Thyroid gland (tissue), 4 donors: ENCODE data around the gene ATP6V0D1. TPM values are rescaled to one million over a fixed set of nuclear protein-coding genes. Genes with fewer than 3 reads are reported as not detected.

Source experiments
- DNase-seq, 2 donors: peaks; one replicate each; pipeline ENCODE4 v3.0.0-alpha.2; 2019
- H3K27ac ChIP-seq, 3 donors: fragments of 200-600 bp; sonication (generic); 1 replicate in 2 of 3; 2 replicates in 1 of 3; pipeline ENCODE4 v1.5.1; 2016 to 2019; ENCODE audit warnings: mild to moderate bottlenecking in 1 of 3, moderate library complexity in 1 of 3
- H3K27me3 ChIP-seq: fragments of 200-600 bp; sonication (generic); one replicate; pipeline ENCODE4 v1.5.1; 2019
- H3K36me3 ChIP-seq, 2 donors: fragments of 200-600 bp; sonication (generic); one replicate each; pipeline ENCODE4 v1.5.1; 2016 to 2019
- H3K4me1 ChIP-seq, 2 donors: fragments of 200-600 bp; sonication (generic); one replicate each; pipeline ENCODE4 v1.5.1; 2017 to 2019
- H3K4me3 ChIP-seq, 3 donors: fragments of 200-600 bp; sonication (generic); replicated peaks in 1 of 3; 1 replicate in 2 of 3; 2 replicates in 1 of 3; pipeline ENCODE4 v1.5.1; 2016; ENCODE audit warnings: mild to moderate bottlenecking in 1 of 3
- H3K9me3 ChIP-seq: fragments of 200-600 bp; sonication (generic); one replicate; pipeline ENCODE4 v1.5.1; 2017
- POLR2A ChIP-seq, 2 donors: fragments of 450-650 bp; IDR thresholded peaks; one replicate each; pipeline ENCODE4 v1.6.1; 2017; ENCODE audit warnings: antibody characterized with exemption in 2 of 2, mild to moderate bottlenecking in 2 of 2, moderate library complexity in 1 of 2
- WGBS, 2 donors: methylation state at CpG; one replicate each; pipeline ENCODE4 v1.1.5; 2017; 5-methylcytosine and 5-hydroxymethylcytosine counted together
- intact Hi-C: fragments of 100-400 bp; cut with DNase I; formaldehyde crosslinking; loops from one replicate; pipeline ENCODE4 v1.15.1; 2023
- total RNA-seq, 4 donors: library from RNA; depleted of rRNA; stranded (reverse); fragments of >200 nt; gene quantifications; one replicate each; pipeline ENCODE4 v1.2.3, GENCODE V29; 2016
- TF ChIP-seq, protein P1 (sequence below), 6 experiments: fragments of 200-600 bp in 3 of 6; fragments of 450-650 bp in 3 of 6; sonication (generic) in 3 of 6; IDR thresholded peaks; one replicate each; pipeline ENCODE4 v1.5.1; 2016 to 2019; ENCODE audit warnings: antibody characterized with exemption in 6 of 6, mild to moderate bottlenecking in 2 of 6, inconsistent platforms in 1 of 6, moderate library complexity in 1 of 6

Gene ATP6V0D1
- total RNA-seq, 4 donors from 2014 or later = 110 to 238 (median 142) TPM

- H3K9me3 ChIP-seq = no peaks in the 10 kb centered on the region
- TF ChIP-seq, protein P1, sequence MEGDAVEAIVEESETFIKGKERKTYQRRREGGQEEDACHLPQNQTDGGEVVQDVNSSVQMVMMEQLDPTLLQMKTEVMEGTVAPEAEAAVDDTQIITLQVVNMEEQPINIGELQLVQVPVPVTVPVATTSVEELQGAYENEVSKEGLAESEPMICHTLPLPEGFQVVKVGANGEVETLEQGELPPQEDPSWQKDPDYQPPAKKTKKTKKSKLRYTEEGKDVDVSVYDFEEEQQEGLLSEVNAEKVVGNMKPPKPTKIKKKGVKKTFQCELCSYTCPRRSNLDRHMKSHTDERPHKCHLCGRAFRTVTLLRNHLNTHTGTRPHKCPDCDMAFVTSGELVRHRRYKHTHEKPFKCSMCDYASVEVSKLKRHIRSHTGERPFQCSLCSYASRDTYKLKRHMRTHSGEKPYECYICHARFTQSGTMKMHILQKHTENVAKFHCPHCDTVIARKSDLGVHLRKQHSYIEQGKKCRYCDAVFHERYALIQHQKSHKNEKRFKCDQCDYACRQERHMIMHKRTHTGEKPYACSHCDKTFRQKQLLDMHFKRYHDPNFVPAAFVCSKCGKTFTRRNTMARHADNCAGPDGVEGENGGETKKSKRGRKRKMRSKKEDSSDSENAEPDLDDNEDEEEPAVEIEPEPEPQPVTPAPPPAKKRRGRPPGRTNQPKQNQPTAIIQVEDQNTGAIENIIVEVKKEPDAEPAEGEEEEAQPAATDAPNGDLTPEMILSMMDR (IDR thresholded peaks at IDR 0.05) = peak in 3 of 6 experiments; percentile 14 to 33 (median 33)
- no peak for TF ChIP-seq POLR2A (IDR thresholded peaks at IDR 0.05)
- H3K27ac ChIP-seq = peak overlapping the region; percentile 7 to 76 (median 73)
- intact Hi-C loops = no loop called here
- peaks cover 91 to 100% of the 10 kb centered on the region in 2 donors for H3K4me1 ChIP-seq
- whole genome bisulfite sequencing, 2 donors = 60 to 74% methylated on average over 3 of the region's 6 CpGs
- DNase-seq = no peak
- no peaks in the 10 kb centered on the region for H3K36me3 ChIP-seq
- no peak overlapping the region for H3K4me3 ChIP-seq
- H3K27me3 ChIP-seq = no peaks in the 10 kb centered on the region
Measured at GRCh38 chr16:67447508-67448076, 33.4 kb downstream of the ATP6V0D1 start.

DNA sequence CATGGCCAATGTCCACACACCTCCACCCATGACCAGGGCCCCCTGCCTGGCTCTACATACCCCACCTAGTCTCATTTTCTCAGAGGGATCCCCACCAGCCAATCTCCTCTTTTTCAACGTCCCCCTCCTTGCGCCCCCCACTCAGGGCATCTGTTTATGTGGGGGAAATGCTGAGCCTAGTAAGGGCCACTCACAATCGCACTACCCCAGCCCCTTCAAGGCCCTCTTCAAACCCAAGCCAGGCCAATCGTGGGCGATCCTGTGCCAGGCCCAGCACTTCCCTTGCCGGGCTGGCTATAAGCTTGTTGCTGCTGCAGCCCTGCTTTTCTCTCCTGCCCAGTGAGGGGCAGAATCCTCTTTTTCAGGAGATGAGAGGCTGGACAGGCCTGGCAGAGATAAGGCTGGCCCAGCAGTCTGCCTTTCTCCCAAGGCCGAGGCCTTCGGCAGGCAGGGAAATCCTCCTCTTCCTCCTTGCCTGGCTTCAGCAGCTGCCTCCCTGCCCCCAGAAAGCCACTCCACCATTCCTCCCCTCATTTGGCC lies 33.9 kb downstream of the ATP6V0D1 start:
- peak overlapping the region; percentile 7 to 76 (median 73) for H3K27ac ChIP-seq

DNA sequence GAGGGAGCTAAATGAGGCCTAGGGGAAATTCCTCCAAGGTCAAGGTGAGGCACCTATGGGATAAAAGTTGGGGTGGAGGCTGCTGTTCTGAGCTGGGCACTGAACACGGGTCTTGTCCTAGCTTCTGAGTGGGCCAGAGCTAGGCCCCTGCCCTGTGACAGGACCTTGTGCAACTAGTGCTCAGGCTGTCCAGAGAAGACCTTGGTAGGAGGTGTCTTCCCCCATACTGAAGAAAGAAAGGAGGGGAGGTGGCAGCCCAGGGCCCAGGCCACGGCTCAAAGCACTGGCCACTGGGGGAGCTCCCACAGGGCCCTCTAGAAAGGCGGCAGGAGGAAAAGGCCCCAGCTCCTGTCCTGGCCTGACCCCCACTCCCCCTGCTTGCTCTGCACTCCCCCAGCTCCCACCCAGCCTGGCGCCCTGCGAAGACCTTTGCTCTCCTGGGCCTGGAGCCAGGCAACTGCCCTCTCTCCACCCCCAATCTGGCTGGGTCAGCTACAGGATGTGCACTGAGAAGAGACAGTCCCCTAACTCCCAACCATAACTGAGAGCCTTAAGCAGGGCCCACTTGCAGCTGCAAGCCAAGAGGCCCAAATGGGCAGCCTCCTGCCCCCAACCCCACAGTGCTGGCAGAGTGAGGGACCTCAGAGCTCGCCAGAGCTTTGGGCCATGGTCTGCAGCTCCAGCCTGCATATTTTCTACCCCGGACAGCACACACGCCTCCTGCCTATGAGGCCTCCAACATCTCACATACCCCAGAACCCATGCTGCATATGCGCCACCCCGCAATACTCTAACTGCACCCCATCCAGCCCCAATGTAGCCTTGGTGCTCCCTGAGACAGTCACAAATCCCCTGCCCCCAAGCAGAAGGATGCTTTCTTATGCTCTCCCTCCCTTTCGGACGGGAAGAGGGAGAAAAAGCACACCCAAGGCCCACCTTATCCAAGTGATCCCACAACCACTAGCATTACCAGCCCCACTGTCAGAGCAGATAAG lies 34.7 kb downstream of the ATP6V0D1 start:
- WGBS, 2 donors = 68 to 73% methylated on average over 11 to 12 of the region's 12 CpGs
- no peak for DNase-seq
- intact Hi-C loops = no loop called here
- peaks cover 90 to 98% of the 10 kb centered on the region in 2 donors for H3K4me1 ChIP-seq
- no peaks in the 10 kb centered on the region for H3K9me3 ChIP-seq
- peak overlapping the region; percentile 26 to 76 (median 73) for H3K27ac ChIP-seq
- TF ChIP-seq, protein P1 (IDR thresholded peaks at IDR 0.05) = no peak
- TF ChIP-seq POLR2A (IDR thresholded peaks at IDR 0.05) = no peak
- no peak overlapping the region for H3K4me3 ChIP-seq
- no peaks in the 10 kb centered on the region for H3K36me3 ChIP-seq
- H3K27me3 ChIP-seq = no peaks in the 10 kb centered on the region

More for the DNA sequence above, 33.9 kb downstream of the ATP6V0D1 start:
- intact Hi-C loops = no loop called here
- no peak overlapping the region for H3K4me3 ChIP-seq
- TF ChIP-seq POLR2A (IDR thresholded peaks at IDR 0.05) = no peak
- TF ChIP-seq, protein P1 (IDR thresholded peaks at IDR 0.05) = no peak
- 53 to 60% methylated on average over 8 of the region's 8 CpGs for WGBS, 2 donors
- H3K9me3 ChIP-seq = no peaks in the 10 kb centered on the region
- no peaks in the 10 kb centered on the region for H3K27me3 ChIP-seq
- no peak for DNase-seq
- H3K36me3 ChIP-seq = no peaks in the 10 kb centered on the region
- H3K4me1 ChIP-seq = peaks cover 93 to 100% of the 10 kb centered on the region in 2 donors

DNA sequence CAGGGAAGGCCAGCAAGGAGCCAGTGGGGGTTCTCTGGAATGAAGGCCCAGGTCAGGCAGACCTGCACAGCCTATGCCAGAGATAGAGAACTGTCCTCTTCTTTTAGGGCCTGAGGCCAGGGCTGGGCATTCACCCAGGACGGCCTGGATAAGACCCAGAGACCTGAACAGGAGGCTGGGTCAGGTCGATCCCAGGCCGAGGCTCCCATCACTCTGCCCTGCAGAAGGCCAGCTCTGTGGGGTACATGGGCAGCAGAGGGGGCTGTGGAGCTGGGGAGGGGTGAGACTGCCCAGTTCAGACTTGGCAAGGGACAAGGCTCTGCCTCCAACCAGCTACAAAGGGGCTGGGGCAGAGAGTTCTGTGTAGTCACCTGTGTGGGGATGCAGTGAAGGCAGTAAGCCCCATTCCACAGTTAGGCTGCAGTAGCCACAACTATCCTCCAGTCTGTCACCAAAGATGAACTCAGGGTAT lies 35.5 kb downstream of the ATP6V0D1 start:
- H3K9me3 ChIP-seq = no peaks in the 10 kb centered on the region
- peak overlapping the region; percentile 26 to 76 (median 73) for H3K27ac ChIP-seq
- WGBS, 2 donors = 14 to 50% methylated on average over 1 to 3 of the region's 3 CpGs
- peak in 1 of 2 donors; percentile 66 for DNase-seq
- H3K4me1 ChIP-seq = peaks cover 93 to 98% of the 10 kb centered on the region in 2 donors
- no peaks in the 10 kb centered on the region for H3K27me3 ChIP-seq
- no peak for TF ChIP-seq POLR2A (IDR thresholded peaks at IDR 0.05)
- TF ChIP-seq, protein P1 (IDR thresholded peaks at IDR 0.05) = peak in 1 of 6 experiments; percentile 4
- H3K4me3 ChIP-seq = no peak overlapping the region
- no peaks in the 10 kb centered on the region for H3K36me3 ChIP-seq
- intact Hi-C loops = no loop called here
